ENCODE data around the gene OPCML. TPM values are rescaled to one million over a fixed set of nuclear protein-coding genes. Genes with fewer than 3 reads are reported as not detected.

Gene OPCML
- total and polyA plus RNA-seq, 2 experiments from 2014 or later, result 0.21 to 0.51 TPM

DNA sequence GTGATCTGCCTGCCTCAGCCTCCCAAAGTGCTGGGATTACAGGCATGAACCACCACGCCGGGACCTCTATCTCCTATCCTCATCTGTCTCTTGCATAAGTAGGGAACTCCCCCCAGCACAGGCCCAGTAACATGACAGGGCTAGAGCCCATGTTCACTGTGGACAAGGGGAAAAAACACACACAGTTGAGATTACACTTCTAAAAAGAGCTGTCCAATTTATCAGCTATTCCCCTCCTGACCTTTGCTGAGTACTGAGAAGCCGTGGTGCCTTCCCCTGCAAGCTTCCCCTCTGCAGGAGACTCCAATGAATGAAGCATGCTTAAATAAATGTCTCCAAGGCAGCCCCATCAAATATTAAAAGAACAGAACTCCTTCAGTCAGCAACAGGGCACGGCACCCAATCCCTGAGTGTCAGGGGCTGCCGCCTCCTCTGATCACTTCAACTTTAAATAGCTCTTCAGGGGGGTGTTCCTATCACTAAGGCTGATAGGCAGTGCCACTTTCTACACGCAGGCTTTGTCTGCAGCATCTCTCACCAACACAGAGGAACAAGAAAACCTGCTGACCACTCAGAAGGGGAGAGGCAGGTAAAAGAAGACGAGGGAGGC lies 385.5 kb downstream of the OPCML start:
- no peak overlapping the region for H3K4me3 ChIP-seq
- H3K27me3 ChIP-seq, result no peaks in the 10 kb centered on the region
- no peaks in the 10 kb centered on the region for H3K36me3 ChIP-seq
- peak in 1 of 2 donors; percentile 62 for DNase-seq (ENCODE audit: low read depth in 1 of 2, low spot score in 1 of 2)
- H3K27ac ChIP-seq, result no peak overlapping the region
- TF ChIP-seq, protein P1, sequence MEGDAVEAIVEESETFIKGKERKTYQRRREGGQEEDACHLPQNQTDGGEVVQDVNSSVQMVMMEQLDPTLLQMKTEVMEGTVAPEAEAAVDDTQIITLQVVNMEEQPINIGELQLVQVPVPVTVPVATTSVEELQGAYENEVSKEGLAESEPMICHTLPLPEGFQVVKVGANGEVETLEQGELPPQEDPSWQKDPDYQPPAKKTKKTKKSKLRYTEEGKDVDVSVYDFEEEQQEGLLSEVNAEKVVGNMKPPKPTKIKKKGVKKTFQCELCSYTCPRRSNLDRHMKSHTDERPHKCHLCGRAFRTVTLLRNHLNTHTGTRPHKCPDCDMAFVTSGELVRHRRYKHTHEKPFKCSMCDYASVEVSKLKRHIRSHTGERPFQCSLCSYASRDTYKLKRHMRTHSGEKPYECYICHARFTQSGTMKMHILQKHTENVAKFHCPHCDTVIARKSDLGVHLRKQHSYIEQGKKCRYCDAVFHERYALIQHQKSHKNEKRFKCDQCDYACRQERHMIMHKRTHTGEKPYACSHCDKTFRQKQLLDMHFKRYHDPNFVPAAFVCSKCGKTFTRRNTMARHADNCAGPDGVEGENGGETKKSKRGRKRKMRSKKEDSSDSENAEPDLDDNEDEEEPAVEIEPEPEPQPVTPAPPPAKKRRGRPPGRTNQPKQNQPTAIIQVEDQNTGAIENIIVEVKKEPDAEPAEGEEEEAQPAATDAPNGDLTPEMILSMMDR (IDR thresholded peaks at IDR 0.05; ENCODE audit: low read depth, low read length), result no peak
- H3K4me1 ChIP-seq (ENCODE audit: low read depth), result peaks cover 4% of the 10 kb centered on the region
- no peaks in the 10 kb centered on the region for H3K9me3 ChIP-seq (ENCODE audit: low read depth)

DNA sequence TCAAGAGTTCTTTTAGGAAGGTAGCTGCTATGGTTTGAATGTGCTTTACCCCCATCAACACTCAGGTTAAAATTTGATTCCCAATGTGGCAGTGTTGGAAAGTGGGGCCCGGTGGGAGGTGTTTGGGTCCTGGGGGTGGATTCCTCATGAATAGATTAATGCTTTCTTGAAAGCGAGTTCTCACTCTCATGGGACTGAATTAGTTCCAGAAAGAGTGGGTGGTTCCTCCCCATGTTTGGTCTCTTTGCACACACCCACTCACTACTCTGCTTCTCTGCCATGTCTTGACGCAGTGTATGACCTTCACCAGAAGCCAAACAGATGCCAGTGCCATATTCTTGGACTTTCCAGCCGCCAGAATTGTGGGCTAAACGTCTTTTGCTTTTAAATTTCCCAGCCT lies 394.4 kb downstream of the OPCML start:
- no peak for DNase-seq (ENCODE audit: low read depth in 1 of 2, low spot score in 1 of 2)
- Histone ChIP-seq H3K4me3 (no peak overlapping the region), H3K4me1 (ENCODE audit: low read depth) (peaks cover 20% of the 10 kb centered on the region), H3K9me3 (ENCODE audit: low read depth) (no peaks in the 10 kb centered on the region), H3K27me3 (peaks cover 6% of the 10 kb centered on the region), H3K27ac (no peak overlapping the region), H3K36me3 (no peaks in the 10 kb centered on the region)
- TF ChIP-seq, protein P1 (IDR thresholded peaks at IDR 0.05; ENCODE audit: low read depth, low read length), result no peak

DNA sequence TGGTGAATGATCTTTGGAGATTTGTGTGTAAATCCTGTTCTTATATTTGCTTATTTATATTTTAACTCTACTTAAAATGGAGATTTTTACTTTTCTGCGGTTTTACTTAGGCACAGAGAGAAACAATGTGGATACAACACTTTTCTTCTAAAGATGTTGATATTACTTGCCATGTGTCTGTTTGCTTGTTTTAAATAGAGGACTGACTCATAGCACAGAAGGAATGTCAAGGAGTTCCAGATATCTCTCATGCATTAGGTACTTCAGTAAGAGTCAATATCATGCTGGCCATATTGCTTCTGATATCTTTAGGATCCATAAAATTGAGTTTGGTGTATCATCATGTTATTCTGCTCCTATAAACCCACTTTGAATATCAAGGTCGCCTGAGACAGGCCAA lies 395.0 kb downstream of the OPCML start:
- no peaks in the 10 kb centered on the region for H3K9me3 ChIP-seq (ENCODE audit: low read depth)
- H3K27ac ChIP-seq, result no peak overlapping the region
- no peaks in the 10 kb centered on the region for H3K36me3 ChIP-seq
- no peak overlapping the region for H3K4me3 ChIP-seq
- H3K27me3 ChIP-seq, result peaks cover 6% of the 10 kb centered on the region
- H3K4me1 ChIP-seq (ENCODE audit: low read depth), result peaks cover 20% of the 10 kb centered on the region
- TF ChIP-seq, protein P1 (IDR thresholded peaks at IDR 0.05; ENCODE audit: low read depth, low read length), result no peak
- DNase-seq (ENCODE audit: low read depth in 1 of 2, low spot score in 1 of 2), result no peak

DNA sequence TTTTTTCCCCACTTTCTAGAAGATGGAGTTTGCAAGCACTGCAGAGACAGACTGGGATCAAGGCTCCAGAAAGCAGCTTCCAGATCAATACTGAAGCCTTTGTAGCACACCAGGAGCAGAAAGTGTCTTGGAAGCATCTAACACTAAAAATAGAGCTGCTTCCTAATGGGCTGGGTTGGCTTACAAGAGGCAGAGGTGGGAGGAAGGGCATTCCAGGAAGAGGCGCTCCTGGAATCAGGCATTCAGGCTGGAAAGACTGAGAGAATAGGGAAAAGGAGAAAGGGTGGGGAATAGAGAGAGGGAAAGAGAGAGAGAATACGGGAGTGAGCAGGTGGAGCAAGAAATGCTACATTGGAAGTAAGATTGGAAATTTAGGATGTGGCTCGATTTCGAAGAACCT lies 395.9 kb downstream of the OPCML start:
- no peak overlapping the region for H3K4me3 ChIP-seq
- no peaks in the 10 kb centered on the region for H3K9me3 ChIP-seq (ENCODE audit: low read depth)
- no peaks in the 10 kb centered on the region for H3K36me3 ChIP-seq
- no peak overlapping the region for H3K27ac ChIP-seq
- TF ChIP-seq, protein P1 (IDR thresholded peaks at IDR 0.05; ENCODE audit: low read depth, low read length), result no peak
- peak in 1 of 2 donors; percentile 57 for DNase-seq (ENCODE audit: low read depth in 1 of 2, low spot score in 1 of 2)
- peaks cover 5% of the 10 kb centered on the region for H3K27me3 ChIP-seq
- H3K4me1 ChIP-seq (ENCODE audit: low read depth), result peaks cover 20% of the 10 kb centered on the region

DNA sequence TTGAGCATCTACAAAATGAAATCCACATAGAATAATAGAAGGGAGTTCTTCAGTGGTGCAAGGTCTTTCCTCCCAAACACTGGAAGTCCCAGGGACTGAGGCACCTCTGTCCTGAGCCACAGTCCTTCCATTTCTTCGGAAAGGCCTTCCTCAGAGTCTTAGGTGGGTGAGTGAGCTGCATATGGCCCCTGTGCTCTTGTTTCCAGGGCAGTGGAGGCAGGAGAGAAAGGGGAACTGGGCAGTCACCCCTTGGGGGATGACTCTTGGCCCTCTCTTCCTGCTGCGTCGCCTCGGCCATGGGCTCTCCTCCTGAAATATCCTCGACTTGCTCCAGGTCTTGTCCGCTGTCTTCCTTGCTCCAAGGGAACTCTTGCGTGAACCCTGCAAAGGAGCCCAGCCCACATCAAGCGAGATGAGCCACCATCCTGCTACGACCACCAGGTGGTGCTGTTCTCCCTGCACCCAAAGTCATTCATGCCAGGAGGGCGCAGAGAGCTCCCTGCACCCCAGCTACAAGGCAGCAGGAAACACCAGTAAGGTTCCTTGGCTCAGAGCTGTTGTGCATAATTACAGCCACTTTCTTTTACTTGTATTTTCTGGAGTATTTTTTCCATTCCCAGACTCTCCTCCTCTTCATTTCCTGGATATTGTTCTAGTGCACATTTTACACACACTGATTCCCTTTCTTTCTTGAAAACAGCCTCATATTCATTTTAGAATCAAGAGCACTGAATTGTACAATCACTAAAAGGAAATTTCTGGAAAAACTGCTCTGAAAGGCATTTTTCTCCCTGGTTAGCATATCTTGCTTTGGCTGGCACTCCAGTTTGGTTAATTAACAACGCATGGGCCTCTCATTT lies 397.8 kb downstream of the OPCML start:
- H3K27me3 ChIP-seq, result no peaks in the 10 kb centered on the region
- DNase-seq (ENCODE audit: low read depth in 1 of 2, low spot score in 1 of 2), result peak; percentile 61 to 75

More for the DNA sequence above, 397.8 kb downstream of the OPCML start:
- no peak overlapping the region for H3K27ac ChIP-seq
- H3K36me3 ChIP-seq, result no peaks in the 10 kb centered on the region
- TF ChIP-seq, protein P1 (IDR thresholded peaks at IDR 0.05; ENCODE audit: low read depth, low read length), result peak; percentile 81
- H3K9me3 ChIP-seq (ENCODE audit: low read depth), result no peaks in the 10 kb centered on the region
- H3K4me1 ChIP-seq (ENCODE audit: low read depth), result peaks cover 20% of the 10 kb centered on the region
- H3K4me3 ChIP-seq, result no peak overlapping the region

All from cardiac muscle cell (in vitro differentiated cells and primary cell).